HL-60 (cell line): ENCODE data around the gene ADRA2C.

Experiments used
- DNase-seq, 2 experiments: peaks; one replicate each; pipeline ENCODE4 v3.0.0-alpha.2; 2010 to 2020; ENCODE audit warnings: low read depth in 1 of 2, low spot score in 1 of 2
- H3K27ac ChIP-seq: fragments of 250-450 bp; sonication (Bioruptor Pico); replicated peaks from 2 replicates; pipeline ENCODE4 v1.5.1; 2020; ENCODE audit warnings: mild to moderate bottlenecking, moderate library complexity
- H3K27me3 ChIP-seq: fragments of 250-450 bp; sonication (Bioruptor Pico); 2 replicates; pipeline ENCODE4 v1.5.1; 2021; ENCODE audit warnings: mild to moderate bottlenecking, moderate library complexity; ENCODE audit not compliant: insufficient read depth, poor library complexity, severe bottlenecking
- H3K4me3 ChIP-seq: replicated peaks from 2 replicates; pipeline ENCODE4 v1.5.1; 2011; ENCODE audit warnings: mild to moderate bottlenecking, control low read depth, low read length; ENCODE audit not compliant: insufficient read depth
- GABPA ChIP-seq: IDR thresholded peaks from 2 replicates; pipeline ENCODE4 v1.6.1; 2012; ENCODE audit warnings: low read depth
- POLR2AphosphoS5 ChIP-seq: IDR thresholded peaks from 2 replicates; pipeline ENCODE4 v1.6.1; 2012; ENCODE audit warnings: low read depth
- SPI1 ChIP-seq: IDR thresholded peaks from 2 replicates; pipeline ENCODE4 v1.6.1; 2012; ENCODE audit warnings: low read depth, mild to moderate bottlenecking, borderline replicate concordance
- TF ChIP-seq, protein P1 (sequence below): IDR thresholded peaks from one replicate; pipeline ENCODE4 v1.5.1; 2011; ENCODE audit warnings: low read length, control low read depth, inconsistent platforms; ENCODE audit not compliant: insufficient read depth
- TF ChIP-seq, protein P2 (sequence below): IDR thresholded peaks from 2 replicates; pipeline ENCODE4 v1.6.1; 2012; ENCODE audit warnings: low read depth; ENCODE audit not compliant: insufficient replicate concordance

Gene ADRA2C

DNA sequence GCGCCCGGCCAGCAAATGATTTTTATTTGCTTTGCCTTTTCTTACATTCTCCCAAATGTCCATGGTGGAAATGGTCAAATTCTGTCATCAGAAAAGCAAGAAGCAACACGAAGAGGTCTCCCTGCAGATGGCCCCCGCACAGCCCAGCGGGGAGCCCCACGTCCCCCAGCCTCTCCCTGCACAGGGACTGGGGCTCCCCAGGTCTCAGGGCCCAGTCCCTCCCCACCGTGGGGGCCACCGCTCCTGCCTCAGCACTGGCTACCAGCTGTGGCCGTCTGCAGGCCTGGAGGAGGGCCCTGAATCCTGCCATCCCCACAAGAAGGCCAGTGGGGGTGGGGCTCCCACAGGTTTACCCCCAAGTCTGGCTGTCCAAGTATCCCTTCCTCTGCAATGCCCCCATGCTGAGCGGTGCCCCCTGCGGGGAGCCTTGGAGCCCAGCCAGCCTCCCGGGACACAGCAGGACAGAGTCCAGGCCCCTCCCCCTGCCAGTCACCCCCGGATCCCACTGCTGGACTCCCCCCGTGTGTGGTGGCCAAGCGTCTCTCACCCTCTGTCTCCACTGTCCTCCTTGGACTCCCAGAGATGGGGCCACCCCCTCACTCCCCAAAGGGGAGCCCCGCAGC is 38.2 kb upstream of the ADRA2C start:
- H3K27ac ChIP-seq: no peak overlapping the region
- H3K27me3 ChIP-seq: peaks cover 18% of the 10 kb centered on the region
- TF ChIP-seq, protein P1, sequence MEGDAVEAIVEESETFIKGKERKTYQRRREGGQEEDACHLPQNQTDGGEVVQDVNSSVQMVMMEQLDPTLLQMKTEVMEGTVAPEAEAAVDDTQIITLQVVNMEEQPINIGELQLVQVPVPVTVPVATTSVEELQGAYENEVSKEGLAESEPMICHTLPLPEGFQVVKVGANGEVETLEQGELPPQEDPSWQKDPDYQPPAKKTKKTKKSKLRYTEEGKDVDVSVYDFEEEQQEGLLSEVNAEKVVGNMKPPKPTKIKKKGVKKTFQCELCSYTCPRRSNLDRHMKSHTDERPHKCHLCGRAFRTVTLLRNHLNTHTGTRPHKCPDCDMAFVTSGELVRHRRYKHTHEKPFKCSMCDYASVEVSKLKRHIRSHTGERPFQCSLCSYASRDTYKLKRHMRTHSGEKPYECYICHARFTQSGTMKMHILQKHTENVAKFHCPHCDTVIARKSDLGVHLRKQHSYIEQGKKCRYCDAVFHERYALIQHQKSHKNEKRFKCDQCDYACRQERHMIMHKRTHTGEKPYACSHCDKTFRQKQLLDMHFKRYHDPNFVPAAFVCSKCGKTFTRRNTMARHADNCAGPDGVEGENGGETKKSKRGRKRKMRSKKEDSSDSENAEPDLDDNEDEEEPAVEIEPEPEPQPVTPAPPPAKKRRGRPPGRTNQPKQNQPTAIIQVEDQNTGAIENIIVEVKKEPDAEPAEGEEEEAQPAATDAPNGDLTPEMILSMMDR: no peak
- TF ChIP-seq, protein P2, sequence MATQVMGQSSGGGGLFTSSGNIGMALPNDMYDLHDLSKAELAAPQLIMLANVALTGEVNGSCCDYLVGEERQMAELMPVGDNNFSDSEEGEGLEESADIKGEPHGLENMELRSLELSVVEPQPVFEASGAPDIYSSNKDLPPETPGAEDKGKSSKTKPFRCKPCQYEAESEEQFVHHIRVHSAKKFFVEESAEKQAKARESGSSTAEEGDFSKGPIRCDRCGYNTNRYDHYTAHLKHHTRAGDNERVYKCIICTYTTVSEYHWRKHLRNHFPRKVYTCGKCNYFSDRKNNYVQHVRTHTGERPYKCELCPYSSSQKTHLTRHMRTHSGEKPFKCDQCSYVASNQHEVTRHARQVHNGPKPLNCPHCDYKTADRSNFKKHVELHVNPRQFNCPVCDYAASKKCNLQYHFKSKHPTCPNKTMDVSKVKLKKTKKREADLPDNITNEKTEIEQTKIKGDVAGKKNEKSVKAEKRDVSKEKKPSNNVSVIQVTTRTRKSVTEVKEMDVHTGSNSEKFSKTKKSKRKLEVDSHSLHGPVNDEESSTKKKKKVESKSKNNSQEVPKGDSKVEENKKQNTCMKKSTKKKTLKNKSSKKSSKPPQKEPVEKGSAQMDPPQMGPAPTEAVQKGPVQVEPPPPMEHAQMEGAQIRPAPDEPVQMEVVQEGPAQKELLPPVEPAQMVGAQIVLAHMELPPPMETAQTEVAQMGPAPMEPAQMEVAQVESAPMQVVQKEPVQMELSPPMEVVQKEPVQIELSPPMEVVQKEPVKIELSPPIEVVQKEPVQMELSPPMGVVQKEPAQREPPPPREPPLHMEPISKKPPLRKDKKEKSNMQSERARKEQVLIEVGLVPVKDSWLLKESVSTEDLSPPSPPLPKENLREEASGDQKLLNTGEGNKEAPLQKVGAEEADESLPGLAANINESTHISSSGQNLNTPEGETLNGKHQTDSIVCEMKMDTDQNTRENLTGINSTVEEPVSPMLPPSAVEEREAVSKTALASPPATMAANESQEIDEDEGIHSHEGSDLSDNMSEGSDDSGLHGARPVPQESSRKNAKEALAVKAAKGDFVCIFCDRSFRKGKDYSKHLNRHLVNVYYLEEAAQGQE: no peak
- TF ChIP-seq POLR2AphosphoS5: no peak
- no peak for TF ChIP-seq GABPA
- no peak for TF ChIP-seq SPI1
- H3K4me3 ChIP-seq: no peak overlapping the region
- no peak for DNase-seq

DNA sequence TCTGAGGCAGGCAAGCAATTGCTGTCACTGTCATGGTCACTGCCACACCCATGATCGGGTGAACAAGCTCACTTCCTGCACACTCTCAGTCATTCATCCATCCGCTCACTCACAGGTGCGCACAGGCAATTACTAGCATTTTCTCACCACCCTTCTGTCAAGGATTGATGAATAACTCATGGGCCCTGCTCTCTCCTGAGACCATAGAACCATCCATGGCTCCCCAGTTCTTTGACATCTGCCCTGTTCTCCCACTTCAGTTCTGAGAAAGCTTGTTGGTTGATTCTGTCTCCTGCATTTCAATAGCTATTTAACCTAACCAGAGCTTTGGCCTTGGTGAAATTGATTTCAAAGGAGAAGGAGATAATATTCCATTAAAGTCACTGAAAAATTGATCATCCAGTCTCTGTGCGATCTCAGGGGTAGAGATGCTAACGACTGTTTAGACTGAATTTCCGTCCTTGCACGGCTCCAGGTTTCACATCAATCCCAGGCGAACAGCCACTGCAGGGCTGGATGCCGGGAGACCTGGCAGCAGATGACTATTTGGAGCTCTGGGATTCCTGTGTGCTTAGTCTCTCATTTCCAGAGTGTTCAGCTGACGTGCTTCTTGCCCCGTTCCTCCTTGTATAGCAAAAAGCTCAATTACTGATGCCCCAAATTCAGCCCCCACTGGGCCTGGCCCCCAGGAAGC is 36.9 kb upstream of the ADRA2C start:
- TF ChIP-seq GABPA (no peak), POLR2AphosphoS5 (no peak), SPI1 (no peak)
- TF ChIP-seq, protein P1: no peak
- TF ChIP-seq, protein P2: no peak
- DNase-seq: no peak
- Histone ChIP-seq H3K4me3 (no peak overlapping the region), H3K27me3 (peaks cover 11% of the 10 kb centered on the region), H3K27ac (no peak overlapping the region)

DNA sequence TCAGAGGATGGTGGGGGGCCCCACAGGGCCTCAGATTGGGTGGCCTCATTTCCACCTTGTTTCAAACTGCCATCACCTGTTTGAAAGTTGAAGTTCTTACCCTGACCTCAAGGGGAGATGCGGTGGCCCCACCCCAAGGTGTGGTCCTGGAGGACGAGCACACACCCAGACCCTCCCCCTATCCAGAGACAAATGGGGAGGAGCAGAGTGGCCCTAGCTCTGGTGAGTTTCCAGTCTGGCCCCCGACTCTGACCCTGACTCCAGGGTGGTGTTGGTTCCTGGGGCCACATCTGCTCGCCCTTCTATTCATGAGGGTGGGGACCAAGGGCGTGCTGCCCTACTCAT is 36.3 kb upstream of the ADRA2C start:
- no peak for DNase-seq
- Histone ChIP-seq H3K27me3 (peaks cover 8% of the 10 kb centered on the region), H3K4me3 (no peak overlapping the region), H3K27ac (no peak overlapping the region)
- no peak for TF ChIP-seq GABPA
- TF ChIP-seq, protein P1: no peak
- no peak for TF ChIP-seq POLR2AphosphoS5
- no peak for TF ChIP-seq SPI1
- TF ChIP-seq, protein P2: no peak
